Measurements from ENCODE around the gene KRTAP9-1.
"Not testable (repeated sequence)": the region's sequence is repeated elsewhere in the genome, so short reads cannot be mapped to it uniquely, and the experiment has no call there.

The KRTAP9-1 gene

GRCh38 chr17:41189837-41190318, at the start of gene KRTAP9-1:
TSS of gene KRTAP9-1 (plus strand) at chr17:41189887. CDS start at chr17:41189887, 0 bp downstream.
- H3K36me3 Mint-ChIP-seq (ENCODE audit: low read depth); H3K4me3 Mint-ChIP-seq; H3K4me1 Mint-ChIP-seq (ENCODE audit: low read depth); H3K27ac Mint-ChIP-seq; H3K9me3 Mint-ChIP-seq; DNase-seq: not testable (repeated sequence)
- H3K27me3 Mint-ChIP-seq = peaks cover 34% of the 10 kb centered on the region

GRCh38 chr17:41140360-41141131, 49.1 kb upstream of the KRTAP9-1 start, which contains the start of gene KRTAP4-6:
TSS of gene KRTAP4-6 (minus strand) at chr17:41140544. CDS start at chr17:41140487, 57 bp downstream.
- peaks cover 13% of the 10 kb centered on the region for H3K27me3 Mint-ChIP-seq
- H3K27ac Mint-ChIP-seq = no peak within 1 kb of the TSS
- no peak within 1 kb of the TSS for H3K4me3 Mint-ChIP-seq
- no peaks in the 10 kb centered on the region for H3K4me1 Mint-ChIP-seq (ENCODE audit: low read depth)
- DNase-seq = no peak
- H3K9me3 Mint-ChIP-seq = peaks cover 28% of the 10 kb centered on the region
- peaks cover 7% of the 10 kb centered on the region for H3K36me3 Mint-ChIP-seq (ENCODE audit: low read depth)

GRCh38 chr17:41141361-41141760, 48.3 kb upstream of the KRTAP9-1 start:
- Mint-ChIP-seq H3K27me3 (peaks cover 13% of the 10 kb centered on the region), H3K9me3 (peaks cover 28% of the 10 kb centered on the region), H3K4me3 (no peak overlapping the region), H3K36me3 (ENCODE audit: low read depth) (peaks cover 7% of the 10 kb centered on the region), H3K27ac (no peak overlapping the region), H3K4me1 (ENCODE audit: low read depth) (no peaks in the 10 kb centered on the region)
- DNase-seq = no peak

GRCh38 chr17:41144846-41145245, 44.8 kb upstream of the KRTAP9-1 start:
- H3K9me3 Mint-ChIP-seq = peaks cover 18% of the 10 kb centered on the region
- no peaks in the 10 kb centered on the region for H3K4me1 Mint-ChIP-seq (ENCODE audit: low read depth)
- H3K4me3 Mint-ChIP-seq = no peak overlapping the region
- no peak for DNase-seq
- H3K27me3 Mint-ChIP-seq = peaks cover 11% of the 10 kb centered on the region
- H3K27ac Mint-ChIP-seq = no peak overlapping the region
- H3K36me3 Mint-ChIP-seq (ENCODE audit: low read depth) = peaks cover 4% of the 10 kb centered on the region

GRCh38 chr17:41145261-41145660, 44.4 kb upstream of the KRTAP9-1 start:
- H3K27ac Mint-ChIP-seq = no peak overlapping the region
- DNase-seq = no peak

GRCh38 chr17:41147531-41148204, 42.0 kb upstream of the KRTAP9-1 start:
- peaks cover 12% of the 10 kb centered on the region for H3K9me3 Mint-ChIP-seq
- peaks cover 6% of the 10 kb centered on the region for H3K27me3 Mint-ChIP-seq
- H3K36me3 Mint-ChIP-seq (ENCODE audit: low read depth) = peaks cover 4% of the 10 kb centered on the region
- H3K4me3 Mint-ChIP-seq = no peak overlapping the region
- no peaks in the 10 kb centered on the region for H3K4me1 Mint-ChIP-seq (ENCODE audit: low read depth)
- no peak for DNase-seq
- no peak overlapping the region for H3K27ac Mint-ChIP-seq

More at GRCh38 chr17:41145261-41145660, 44.4 kb upstream of the KRTAP9-1 start:
- Mint-ChIP-seq H3K27me3 (peaks cover 11% of the 10 kb centered on the region), H3K4me3 (no peak overlapping the region), H3K9me3 (peaks cover 18% of the 10 kb centered on the region), H3K36me3 (ENCODE audit: low read depth) (peaks cover 4% of the 10 kb centered on the region), H3K4me1 (ENCODE audit: low read depth) (no peaks in the 10 kb centered on the region)

GRCh38 chr17:41148971-41149651, 40.6 kb upstream of the KRTAP9-1 start:
- not testable (repeated sequence) for H3K27ac Mint-ChIP-seq; H3K4me1 Mint-ChIP-seq (ENCODE audit: low read depth); H3K36me3 Mint-ChIP-seq (ENCODE audit: low read depth); DNase-seq; H3K4me3 Mint-ChIP-seq; H3K9me3 Mint-ChIP-seq
- H3K27me3 Mint-ChIP-seq = peaks cover 14% of the 10 kb centered on the region

GRCh38 chr17:41149652-41149985, 40.1 kb upstream of the KRTAP9-1 start, which contains the start of gene KRTAP4-5:
TSS of gene KRTAP4-5 (minus strand) at chr17:41149825. CDS start at chr17:41149767, 58 bp downstream.
- no peak within 1 kb of the TSS for H3K27ac Mint-ChIP-seq
- DNase-seq = no peak
- no peaks in the 10 kb centered on the region for H3K9me3 Mint-ChIP-seq
- no peaks in the 10 kb centered on the region for H3K4me1 Mint-ChIP-seq (ENCODE audit: low read depth)
- H3K36me3 Mint-ChIP-seq (ENCODE audit: low read depth) = no peaks in the 10 kb centered on the region
- no peak within 1 kb of the TSS for H3K4me3 Mint-ChIP-seq
- peaks cover 15% of the 10 kb centered on the region for H3K27me3 Mint-ChIP-seq

- Mint-ChIP-seq H3K27ac (no peak overlapping the region), H3K9me3 (no peaks in the 10 kb centered on the region), H3K36me3 (ENCODE audit: low read depth) (no peaks in the 10 kb centered on the region), H3K4me3 (no peak overlapping the region), H3K4me1 (ENCODE audit: low read depth) (no peaks in the 10 kb centered on the region), H3K27me3 (peaks cover 17% of the 10 kb centered on the region)
- DNase-seq = no peak
Observed at GRCh38 chr17:41150026-41150425, 39.7 kb upstream of the KRTAP9-1 start.

GRCh38 chr17:41151525-41151924, 38.2 kb upstream of the KRTAP9-1 start:
- Mint-ChIP-seq H3K4me3 (no peak overlapping the region), H3K36me3 (ENCODE audit: low read depth) (no peaks in the 10 kb centered on the region), H3K9me3 (no peaks in the 10 kb centered on the region), H3K27me3 (peaks cover 27% of the 10 kb centered on the region), H3K27ac (no peak overlapping the region), H3K4me1 (ENCODE audit: low read depth) (no peaks in the 10 kb centered on the region)
- no peak for DNase-seq

GRCh38 chr17:41153856-41154255, 35.8 kb upstream of the KRTAP9-1 start:
- H3K9me3 Mint-ChIP-seq = no peaks in the 10 kb centered on the region

GRCh38 chr17:41160190-41160589, 29.5 kb upstream of the KRTAP9-1 start:
- H3K4me3 Mint-ChIP-seq; H3K4me1 Mint-ChIP-seq (ENCODE audit: low read depth); H3K36me3 Mint-ChIP-seq (ENCODE audit: low read depth); H3K9me3 Mint-ChIP-seq; H3K27ac Mint-ChIP-seq; DNase-seq: not testable (repeated sequence)
- peaks cover 19% of the 10 kb centered on the region for H3K27me3 Mint-ChIP-seq

More at GRCh38 chr17:41153856-41154255, 35.8 kb upstream of the KRTAP9-1 start:
- no peak overlapping the region for H3K4me3 Mint-ChIP-seq
- no peak overlapping the region for H3K27ac Mint-ChIP-seq
- no peaks in the 10 kb centered on the region for H3K4me1 Mint-ChIP-seq (ENCODE audit: low read depth)
- no peak for DNase-seq
- H3K36me3 Mint-ChIP-seq (ENCODE audit: low read depth) = no peaks in the 10 kb centered on the region
- H3K27me3 Mint-ChIP-seq = peaks cover 29% of the 10 kb centered on the region

- Mint-ChIP-seq H3K27ac (no peak within 1 kb of the TSS), H3K4me1 (ENCODE audit: low read depth) (no peaks in the 10 kb centered on the region), H3K4me3 (no peak within 1 kb of the TSS)
Observed at GRCh38 chr17:41160648-41161047, 29.0 kb upstream of the KRTAP9-1 start, which contains the start of gene KRTAP4-4. TSS of gene KRTAP4-4 (minus strand) at chr17:41160748. CDS start at chr17:41160691, 57 bp downstream.

GRCh38 chr17:41163828-41164227, 25.9 kb upstream of the KRTAP9-1 start:
- H3K27me3 Mint-ChIP-seq = peaks cover 6% of the 10 kb centered on the region
- H3K36me3 Mint-ChIP-seq (ENCODE audit: low read depth) = no peaks in the 10 kb centered on the region
- no peaks in the 10 kb centered on the region for H3K9me3 Mint-ChIP-seq
- H3K27ac Mint-ChIP-seq = no peak overlapping the region
- no peaks in the 10 kb centered on the region for H3K4me1 Mint-ChIP-seq (ENCODE audit: low read depth)
- H3K4me3 Mint-ChIP-seq = no peak overlapping the region
- DNase-seq = no peak

More at GRCh38 chr17:41160648-41161047, 29.0 kb upstream of the KRTAP9-1 start, which contains the start of gene KRTAP4-4:
- DNase-seq = no peak
- Mint-ChIP-seq H3K36me3 (ENCODE audit: low read depth) (no peaks in the 10 kb centered on the region), H3K9me3 (no peaks in the 10 kb centered on the region), H3K27me3 (peaks cover 17% of the 10 kb centered on the region)
